CD4-positive, CD25-positive, alpha-beta regulatory T cell (primary cell): ENCODE data around the gene HMGCL. TPM values are rescaled to one million over a fixed set of nuclear protein-coding genes. Genes with fewer than 3 reads are reported as not detected.
"Not testable (repeated sequence)": the region's sequence is repeated elsewhere in the genome, so short reads cannot be mapped to it uniquely, and the experiment has no call there.

ENCODE experiments used
- ATAC-seq, 2 donors: fragments of 150-1000 bp; cut with Tn5 transposase; one replicate each; pipeline ENCODE4 v1.10.0; 2021; ENCODE audit warnings: low read depth in 2 of 2, moderate number of reproducible peaks in 2 of 2, moderate library complexity in 1 of 2
- DNase-seq, 3 donors: peaks; one replicate each; pipeline versions ENCODE4 v3.0.0 to v3.0.0-alpha.2; 2012 to 2022; ENCODE audit warnings: mixed read lengths in 1 of 3
- H3K27ac ChIP-seq: one replicate; pipeline ENCODE4 v1.7.0; 2013; ENCODE audit warnings: mild to moderate bottlenecking, low read length; ENCODE audit not compliant: insufficient read depth, poor library complexity, severe bottlenecking
- H3K27me3 ChIP-seq: one replicate; pipeline ENCODE4 v1.7.0; 2013; ENCODE audit warnings: low read length; ENCODE audit not compliant: control insufficient read depth, insufficient read depth
- H3K36me3 ChIP-seq: one replicate; pipeline ENCODE4 v1.7.0; 2013; ENCODE audit warnings: mild to moderate bottlenecking, low read length, moderate library complexity; ENCODE audit not compliant: control insufficient read depth, insufficient read depth
- H3K4me1 ChIP-seq: 2 replicates; pipeline ENCODE4 v1.7.0; 2013; ENCODE audit warnings: mild to moderate bottlenecking, low read length; ENCODE audit not compliant: insufficient read depth, control insufficient read depth, poor library complexity, severe bottlenecking
- H3K4me3 ChIP-seq: one replicate; pipeline ENCODE4 v1.7.0; 2013; ENCODE audit warnings: low read depth, mild to moderate bottlenecking, low read length, moderate library complexity
- H3K9me3 ChIP-seq, 2 experiments: 1 replicate in 1 of 2; 2 replicates in 1 of 2; pipeline ENCODE4 v1.7.0; 2013; ENCODE audit warnings: low read length in 2 of 2, mild to moderate bottlenecking in 1 of 2, moderate library complexity in 1 of 2; ENCODE audit not compliant: control insufficient read depth in 2 of 2
- H3K27ac Mint-ChIP-seq, 3 donors: one replicate each; pipeline ENCODE4 v1.8.0; 2020 to 2022; ENCODE audit warnings: mild to moderate bottlenecking in 3 of 3, mixed read lengths in 3 of 3, moderate library complexity in 2 of 3
- H3K27me3 Mint-ChIP-seq: one replicate; pipeline ENCODE4 v1.8.0; 2022; ENCODE audit warnings: mild to moderate bottlenecking, mixed read lengths
- H3K36me3 Mint-ChIP-seq: one replicate; pipeline ENCODE4 v1.8.0; 2020; ENCODE audit warnings: mixed read lengths
- H3K4me1 Mint-ChIP-seq, 4 donors: one replicate each; pipeline ENCODE4 v1.8.0; 2020 to 2022; ENCODE audit warnings: mixed read lengths in 4 of 4, mild to moderate bottlenecking in 1 of 4
- H3K4me3 Mint-ChIP-seq, 4 donors: one replicate each; pipeline ENCODE4 v1.8.0; 2020 to 2022; ENCODE audit warnings: mild to moderate bottlenecking in 4 of 4, mixed read lengths in 4 of 4, moderate library complexity in 3 of 4
- H3K9me3 Mint-ChIP-seq, 7 donors: one replicate each; pipeline ENCODE4 v1.8.0; 2020 to 2022; ENCODE audit warnings: mixed read lengths in 7 of 7, mild to moderate bottlenecking in 3 of 7, moderate library complexity in 2 of 7
- polyA plus RNA-seq, 4 donors: library from polyadenylated mRNA; unstranded; fragments of 300-500 nt; fragmentation: Illumina TruSeq; gene quantifications; one replicate each; pipeline ENCODE4 v1.2.3, GENCODE V29; 2021
- total RNA-seq: library from RNA; stranded (reverse); gene quantifications from one replicate; pipeline ENCODE4 v1.2.3, GENCODE V29; 2022

The HMGCL gene
- total and polyA plus RNA-seq, 5 donors from 2014 or later = 15.7 to 40.5 (median 36.9) TPM

DNA sequence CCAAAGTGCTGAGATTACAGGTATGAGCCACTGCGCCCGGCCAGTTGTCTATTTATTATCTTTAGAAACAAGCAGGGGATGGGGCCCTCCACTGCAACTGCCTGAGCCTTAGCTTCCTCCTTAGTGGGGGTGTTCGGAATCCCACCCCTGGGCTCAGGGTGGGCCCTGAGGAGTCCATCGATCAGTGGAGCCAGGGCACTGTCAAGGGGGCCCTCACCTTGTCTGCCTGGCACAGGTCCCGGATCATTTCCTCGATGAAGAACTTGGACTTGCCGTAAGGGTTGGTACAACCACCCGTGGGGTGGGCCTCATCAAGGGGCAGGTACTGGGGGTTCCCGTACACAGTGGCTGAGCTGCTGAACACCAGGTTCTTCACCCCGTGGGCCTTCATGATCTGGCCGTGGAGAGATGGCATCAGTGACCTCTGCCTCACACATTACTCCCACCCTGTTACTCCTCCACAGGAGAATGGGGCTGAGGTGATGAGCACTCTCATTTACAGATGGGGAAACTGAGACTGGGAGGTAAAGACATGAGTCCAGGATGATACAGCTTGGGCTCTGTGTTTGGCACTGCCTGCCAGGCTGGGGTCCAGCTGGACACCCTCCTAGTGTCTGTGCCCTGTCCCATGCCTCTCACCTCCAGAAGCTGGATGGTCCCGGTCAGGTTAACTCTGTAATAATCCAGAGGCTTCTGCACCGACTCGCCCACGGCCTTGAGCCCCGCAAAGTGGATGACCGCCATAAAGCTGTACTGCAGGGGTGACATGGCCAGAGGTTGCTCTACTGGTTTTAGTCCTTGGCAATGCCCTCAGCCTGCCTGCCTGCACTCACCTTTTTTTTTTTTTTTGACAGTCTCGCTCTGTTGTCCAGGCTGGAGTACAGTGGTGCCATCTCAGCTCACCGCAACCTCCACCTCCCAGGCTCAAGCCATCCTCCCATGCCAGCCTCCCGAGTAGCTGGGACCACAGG lies 27.5 kb downstream of the HMGCL start:
- no peak overlapping the region for H3K27ac Mint-ChIP-seq

DNA sequence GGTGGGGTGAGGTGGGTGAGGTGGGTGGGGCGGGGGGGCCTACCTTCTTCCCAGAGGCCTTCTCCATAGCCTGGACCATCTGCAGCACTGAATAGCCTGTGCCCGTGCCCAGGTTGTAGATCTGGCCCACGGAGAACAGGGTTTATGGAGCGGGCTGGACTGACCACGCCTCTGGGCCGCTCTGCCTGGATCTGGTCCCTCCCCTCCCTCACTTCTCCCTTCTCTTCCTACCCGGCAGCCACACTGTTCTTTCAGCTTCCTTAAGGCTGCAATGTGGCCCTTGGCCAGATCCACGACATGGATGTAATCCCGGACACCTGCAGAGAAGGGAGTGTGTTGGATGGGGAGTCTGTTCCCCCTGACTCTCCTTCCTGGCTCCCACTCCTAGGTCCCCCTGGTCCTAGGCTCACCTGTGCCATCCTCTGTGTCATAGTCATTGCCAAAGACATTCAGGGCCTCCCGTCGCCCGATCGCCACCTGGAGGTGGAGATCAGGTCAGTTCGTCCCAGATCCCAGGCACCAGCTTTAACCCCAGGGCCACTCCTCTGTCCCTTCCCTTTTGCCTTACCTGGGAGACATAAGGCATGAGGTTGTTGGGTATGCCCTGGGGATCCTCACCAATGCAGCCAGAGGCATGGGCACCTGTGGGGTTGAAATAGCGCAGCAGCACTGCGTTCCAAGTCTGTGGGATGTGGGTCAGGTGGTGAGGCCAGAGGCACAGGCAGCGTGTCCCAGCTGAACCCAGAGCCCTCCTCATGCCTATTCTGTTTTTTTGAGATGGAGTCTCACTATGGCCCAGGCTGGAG lies 28.6 kb downstream of the HMGCL start:
- Histone ChIP-seq H3K36me3 (peaks cover 15% of the 10 kb centered on the region), H3K9me3 (no peaks in the 10 kb centered on the region), H3K4me1 (peaks cover 31% of the 10 kb centered on the region), H3K27me3 (no peaks in the 10 kb centered on the region), H3K27ac (no peak overlapping the region), H3K4me3 (no peak overlapping the region)
- H3K4me3 Mint-ChIP-seq = peak overlapping the region in 2 of 4 donors; percentile 79 to 89
- ATAC-seq = no peak
- H3K27ac Mint-ChIP-seq = no peak overlapping the region
- no peaks in the 10 kb centered on the region for H3K27me3 Mint-ChIP-seq
- H3K4me1 Mint-ChIP-seq = peaks cover 4 to 31% (median 7%) of the 10 kb centered on the region in 4 donors
- H3K36me3 Mint-ChIP-seq = peaks cover 3% of the 10 kb centered on the region
- H3K9me3 Mint-ChIP-seq = no peaks in the 10 kb centered on the region
- no peak for DNase-seq

More for the DNA sequence above, 27.5 kb downstream of the HMGCL start:
- Mint-ChIP-seq H3K4me1 (peaks cover 0 to 23% (median 7%) of the 10 kb centered on the region in 4 donors), H3K9me3 (no peaks in the 10 kb centered on the region), H3K27me3 (no peaks in the 10 kb centered on the region), H3K36me3 (peaks cover 3% of the 10 kb centered on the region), H3K4me3 (peak overlapping the region; percentile 3 to 89 (median 46))
- Histone ChIP-seq H3K4me1 (peaks cover 20% of the 10 kb centered on the region), H3K27me3 (no peaks in the 10 kb centered on the region), H3K27ac (no peak overlapping the region), H3K4me3 (no peak overlapping the region), H3K36me3 (peaks cover 15% of the 10 kb centered on the region), H3K9me3 (no peaks in the 10 kb centered on the region)
- DNase-seq (no peak), ATAC-seq (no peak)

DNA sequence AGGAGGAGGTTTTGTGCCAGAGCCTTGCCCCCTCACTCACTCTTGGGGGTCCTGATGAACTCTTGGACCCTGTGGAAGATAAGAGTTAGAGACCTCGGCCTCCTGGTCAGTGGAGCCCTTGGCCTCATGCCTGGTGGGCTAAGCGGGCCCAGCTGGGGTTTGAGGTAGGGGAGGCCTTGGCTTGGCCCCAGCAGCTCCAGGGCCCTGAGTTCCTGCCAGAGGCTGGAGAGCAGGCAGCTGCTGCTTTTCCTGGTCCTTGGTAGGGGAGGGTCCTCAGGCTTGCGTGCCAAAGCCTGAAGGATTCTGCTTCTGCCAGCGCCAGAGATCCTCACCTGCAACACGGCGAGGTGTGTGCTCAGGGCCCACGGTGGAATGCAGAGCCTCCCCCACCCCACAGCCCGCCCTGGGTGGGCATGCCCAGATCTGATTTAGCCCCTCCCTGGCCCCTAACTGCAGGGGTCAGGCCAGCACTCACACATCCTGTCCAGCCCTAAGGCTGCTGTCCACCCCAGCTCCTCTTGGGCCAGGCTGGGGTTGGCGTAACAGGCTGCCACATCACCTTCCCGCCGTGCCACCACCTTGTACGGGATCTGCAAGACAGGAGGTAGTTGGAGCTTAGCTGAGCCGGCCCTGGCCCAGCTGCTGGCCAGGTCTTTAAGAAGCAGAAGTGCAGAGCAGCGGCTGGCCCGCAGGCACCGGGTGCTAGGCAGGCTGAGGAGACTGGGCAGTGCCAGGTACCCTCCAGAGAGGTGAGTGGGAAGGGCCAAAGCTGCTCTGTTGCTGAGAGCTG lies 29.4 kb downstream of the HMGCL start:
- peaks cover 15% of the 10 kb centered on the region for H3K36me3 ChIP-seq
- no peaks in the 10 kb centered on the region for H3K9me3 Mint-ChIP-seq
- H3K27me3 Mint-ChIP-seq = no peaks in the 10 kb centered on the region
- H3K4me3 Mint-ChIP-seq = peak overlapping the region in 1 of 4 donors; percentile 34
- peaks cover 28% of the 10 kb centered on the region for H3K4me1 ChIP-seq
- no peaks in the 10 kb centered on the region for H3K9me3 ChIP-seq
- DNase-seq (no peak), ATAC-seq (no peak)
- no peaks in the 10 kb centered on the region for H3K27me3 ChIP-seq
- peak overlapping the region in 1 of 3 donors; percentile 40 for H3K27ac Mint-ChIP-seq
- peaks cover 4 to 34% (median 12%) of the 10 kb centered on the region in 4 donors for H3K4me1 Mint-ChIP-seq
- H3K27ac ChIP-seq = no peak overlapping the region
- H3K36me3 Mint-ChIP-seq = peaks cover 3% of the 10 kb centered on the region
- H3K4me3 ChIP-seq = no peak overlapping the region

DNA sequence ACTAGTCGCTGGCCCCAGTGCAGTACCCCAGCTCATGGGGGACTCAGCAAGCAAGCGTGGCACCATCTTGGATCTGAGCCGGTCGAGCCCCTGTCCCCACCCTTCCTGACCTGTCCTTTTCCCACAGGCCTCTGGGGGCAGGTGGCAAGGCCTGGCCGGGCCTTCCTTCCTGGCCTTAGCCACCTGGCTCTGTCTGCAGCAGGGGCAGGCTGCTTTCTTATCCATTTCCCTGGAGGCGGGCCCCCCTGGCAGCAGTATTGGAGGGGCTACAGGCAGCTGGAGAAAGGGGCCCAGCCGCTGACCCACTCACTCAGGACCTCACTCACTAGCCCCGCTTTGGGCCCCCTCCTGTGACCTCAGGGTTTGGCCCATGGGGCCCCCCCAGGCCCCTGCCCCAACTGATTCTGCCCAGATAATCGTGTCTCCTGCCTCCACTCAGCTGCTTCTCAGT lies 30.5 kb downstream of the HMGCL start:
- H3K4me3 Mint-ChIP-seq = peak overlapping the region in 1 of 4 donors; percentile 44
- H3K4me3 ChIP-seq, H3K9me3 ChIP-seq, H3K27me3 Mint-ChIP-seq, H3K36me3 Mint-ChIP-seq, H3K9me3 Mint-ChIP-seq, H3K27me3 ChIP-seq, H3K27ac ChIP-seq, DNase-seq, ATAC-seq: not testable (repeated sequence)
- peaks cover 1 to 40% (median 16%) of the 10 kb centered on the region in 4 donors for H3K4me1 Mint-ChIP-seq
- H3K27ac Mint-ChIP-seq = peak overlapping the region in 2 of 3 donors; percentile 55 to 74
- H3K4me1 ChIP-seq = peaks cover 30% of the 10 kb centered on the region
- H3K36me3 ChIP-seq = peaks cover 15% of the 10 kb centered on the region

DNA sequence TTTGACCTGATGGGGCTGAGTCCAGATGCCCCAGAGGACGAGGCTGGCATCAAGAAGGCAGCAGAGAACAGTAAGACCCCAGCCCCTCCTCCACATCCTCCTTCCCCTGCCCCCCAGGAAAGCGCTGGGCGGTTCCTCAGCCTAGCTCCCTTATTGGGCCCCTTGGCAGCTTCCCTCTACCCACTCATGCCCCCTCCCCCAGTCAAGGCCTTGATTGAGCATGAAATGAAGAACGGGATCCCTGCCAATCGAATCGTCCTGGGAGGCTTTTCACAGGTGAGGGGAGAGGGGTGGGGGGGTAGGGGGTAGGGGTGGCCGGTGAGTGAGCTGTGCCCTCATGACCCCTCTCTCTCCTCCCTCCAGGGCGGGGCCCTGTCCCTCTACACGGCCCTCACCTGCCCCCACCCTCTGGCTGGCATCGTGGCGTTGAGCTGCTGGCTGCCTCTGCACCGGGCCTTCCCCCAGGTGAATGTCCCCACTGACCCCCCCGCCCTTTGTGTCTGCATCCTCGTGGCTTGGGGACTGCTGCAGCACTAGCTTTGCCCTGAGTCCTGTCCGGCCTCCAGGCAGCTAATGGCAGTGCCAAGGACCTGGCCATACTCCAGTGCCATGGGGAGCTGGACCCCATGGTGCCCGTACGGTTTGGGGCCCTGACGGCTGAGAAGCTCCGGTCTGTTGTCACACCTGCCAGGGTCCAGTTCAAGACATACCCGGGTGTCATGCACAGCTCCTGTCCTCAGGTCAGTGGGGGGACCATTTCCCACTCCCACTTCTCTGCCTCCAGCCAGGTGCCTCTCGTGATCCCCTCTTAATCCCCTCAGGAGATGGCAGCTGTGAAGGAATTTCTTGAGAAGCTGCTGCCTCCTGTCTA lies 31.1 kb downstream of the HMGCL start:
- no peaks in the 10 kb centered on the region for H3K9me3 ChIP-seq
- H3K27me3 ChIP-seq = no peaks in the 10 kb centered on the region
- peaks cover 23% of the 10 kb centered on the region for H3K4me1 ChIP-seq
- H3K4me3 ChIP-seq = no peak overlapping the region
- Mint-ChIP-seq H3K4me3 (peak overlapping the region in 2 of 4 donors; percentile 44 to 47), H3K27me3 (no peaks in the 10 kb centered on the region), H3K9me3 (no peaks in the 10 kb centered on the region), H3K4me1 (peaks cover 0 to 35% (median 16%) of the 10 kb centered on the region in 4 donors), H3K36me3 (peaks cover 3% of the 10 kb centered on the region), H3K27ac (peak overlapping the region in 2 of 3 donors; percentile 55 to 74)
- DNase-seq (no peak), ATAC-seq (no peak)
- no peak overlapping the region for H3K27ac ChIP-seq
- H3K36me3 ChIP-seq = peaks cover 15% of the 10 kb centered on the region

DNA sequence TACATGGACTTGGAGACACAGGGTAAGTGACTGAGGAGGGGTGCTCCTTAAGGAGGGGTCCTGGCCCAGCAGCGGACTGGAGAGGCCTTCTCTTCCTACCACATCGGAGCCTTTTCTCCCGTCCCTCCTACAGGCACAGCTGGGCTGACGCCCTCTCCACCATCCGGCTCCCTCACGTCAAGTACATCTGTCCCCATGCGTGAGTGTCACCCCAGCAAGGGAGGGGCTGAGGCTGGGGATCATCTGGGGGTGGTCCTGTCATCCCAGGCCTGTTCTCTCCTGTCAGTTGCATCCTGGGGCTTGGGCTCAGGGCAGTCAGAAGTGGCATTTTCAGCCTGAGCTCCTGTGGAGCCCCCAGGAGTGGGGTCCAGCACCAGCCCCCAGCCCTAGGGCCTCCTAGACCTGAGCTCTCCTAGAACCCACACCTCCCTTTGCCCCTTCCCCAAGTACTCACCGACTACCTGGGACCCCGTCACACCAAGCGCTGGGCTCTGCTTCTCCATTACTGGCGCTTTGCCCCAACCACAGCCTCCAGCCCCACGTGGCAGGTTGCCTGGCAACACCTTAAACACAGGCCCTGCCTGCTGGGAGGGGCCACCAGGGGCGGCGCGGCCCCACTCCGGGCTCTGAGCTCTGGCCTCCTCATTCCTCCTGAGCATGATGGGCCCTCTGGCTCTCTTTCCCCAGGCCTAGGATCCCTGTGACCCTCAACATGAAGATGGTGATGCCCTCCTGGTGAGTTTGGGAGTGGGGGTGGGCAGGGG lies 32.0 kb downstream of the HMGCL start:
- no peaks in the 10 kb centered on the region for H3K9me3 ChIP-seq
- no peaks in the 10 kb centered on the region for H3K9me3 Mint-ChIP-seq
- no peak overlapping the region for H3K27ac ChIP-seq
- H3K36me3 ChIP-seq = peaks cover 15% of the 10 kb centered on the region
- no peak overlapping the region for H3K27ac Mint-ChIP-seq
- H3K4me1 ChIP-seq = peaks cover 23% of the 10 kb centered on the region
- H3K4me3 Mint-ChIP-seq = peak overlapping the region in 2 of 4 donors; percentile 7 to 47
- ATAC-seq (no peak), DNase-seq (no peak)
- H3K27me3 ChIP-seq = no peaks in the 10 kb centered on the region
- H3K36me3 Mint-ChIP-seq = peaks cover 4% of the 10 kb centered on the region
- H3K4me3 ChIP-seq = no peak overlapping the region
- no peaks in the 10 kb centered on the region for H3K27me3 Mint-ChIP-seq
- peaks cover 0 to 32% (median 13%) of the 10 kb centered on the region in 4 donors for H3K4me1 Mint-ChIP-seq
